Measurements from ENCODE around the gene SMAD4. TPM values are rescaled to one million over a fixed set of nuclear protein-coding genes. Genes with fewer than 3 reads are reported as not detected.
"Not testable (repeated sequence)": the region's sequence is repeated elsewhere in the genome, so short reads cannot be mapped to it uniquely, and the experiment has no call there.

SMAD4 gene
- total RNA-seq, 1 experiment from 2014 or later = 61.3 TPM

DNA sequence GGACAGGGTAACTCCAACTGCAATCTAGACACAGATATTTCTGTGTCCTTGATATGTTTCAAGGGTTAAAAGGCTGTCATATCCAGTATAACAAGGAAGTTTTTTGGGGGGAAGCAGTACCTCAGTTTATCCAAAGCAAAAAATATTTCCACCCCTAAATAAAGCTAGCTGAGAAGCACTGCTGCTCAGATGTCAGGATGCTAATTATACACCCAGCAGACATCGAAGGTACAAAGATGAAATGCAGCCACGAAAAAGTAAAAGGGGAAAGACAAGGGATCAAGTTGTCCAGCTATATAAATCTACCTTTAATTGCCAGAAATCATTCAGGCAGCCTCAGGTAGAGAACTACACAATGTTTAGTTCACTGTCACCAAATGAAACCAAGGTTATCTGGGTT, 36.0 kb upstream of the SMAD4 start:
- Histone ChIP-seq H3K9me3 (ENCODE audit: control insufficient read depth, insufficient read depth, low read depth, low read length) (no peaks in the 10 kb centered on the region), H3K27me3 (ENCODE audit: control insufficient read depth, insufficient read depth, low read length) (no peaks in the 10 kb centered on the region), H3K4me1 (ENCODE audit: control insufficient read depth, insufficient read depth, low read length) (no peaks in the 10 kb centered on the region), H3K36me3 (ENCODE audit: control insufficient read depth, insufficient read depth, low read length) (no peaks in the 10 kb centered on the region), H3K27ac (ENCODE audit: low read length) (no peak overlapping the region), H3K4me3 (ENCODE audit: low read depth in 2 of 2, low read length in 2 of 2) (no peak overlapping the region)
- ChIA-PET CTCF (no interaction called here), POLR2A (no interaction called here)
- no TSS peak for BruUV-seq (replicated peaks)
- no peak for DNase-seq (ENCODE audit: low read depth, low spot score)
- in situ Hi-C loops (cut with HindIII; ENCODE audit: low pct_unique_long_range_greater_than_20kb, low sequenced_read_pairs) (no loop called here), intact Hi-C loops (cut with micrococcal nuclease; ENCODE audit: unreplicated experiment) (no loop called here)
- no peak for ATAC-seq
- TF ChIP-seq POLR2AphosphoS5 (IDR thresholded peaks at IDR 0.05; ENCODE audit: low read depth, low read length) (no peak), TCF7L2 (IDR thresholded peaks at IDR 0.05; ENCODE audit: low read depth, low read length) (no peak), CTCF (IDR thresholded peaks at IDR 0.05) (no peak), REST (IDR thresholded peaks at IDR 0.05; ENCODE audit: insufficient read depth in 1 of 2, low read depth in 2 of 2, low read length in 1 of 2) (no peak), SIN3A (IDR thresholded peaks at IDR 0.05; ENCODE audit: borderline replicate concordance, insufficient read depth, low read depth, low read length) (no peak)

GRCh38 chr18:51003174-51003573, 26.8 kb upstream of the SMAD4 start:
- intact Hi-C loops (cut with micrococcal nuclease; ENCODE audit: unreplicated experiment); H3K4me1 ChIP-seq (ENCODE audit: control insufficient read depth, insufficient read depth, low read length); BruUV-seq (replicated peaks); H3K9me3 ChIP-seq (ENCODE audit: control insufficient read depth, insufficient read depth, low read depth, low read length); in situ Hi-C loops (cut with HindIII; ENCODE audit: low pct_unique_long_range_greater_than_20kb, low sequenced_read_pairs); POLR2A ChIA-PET; ATAC-seq; H3K36me3 ChIP-seq (ENCODE audit: control insufficient read depth, insufficient read depth, low read length); DNase-seq (ENCODE audit: low read depth, low spot score); H3K27me3 ChIP-seq (ENCODE audit: control insufficient read depth, insufficient read depth, low read length); H3K27ac ChIP-seq (ENCODE audit: low read length); CTCF ChIA-PET; H3K4me3 ChIP-seq (ENCODE audit: low read depth in 2 of 2, low read length in 2 of 2): not testable (repeated sequence)

DNA sequence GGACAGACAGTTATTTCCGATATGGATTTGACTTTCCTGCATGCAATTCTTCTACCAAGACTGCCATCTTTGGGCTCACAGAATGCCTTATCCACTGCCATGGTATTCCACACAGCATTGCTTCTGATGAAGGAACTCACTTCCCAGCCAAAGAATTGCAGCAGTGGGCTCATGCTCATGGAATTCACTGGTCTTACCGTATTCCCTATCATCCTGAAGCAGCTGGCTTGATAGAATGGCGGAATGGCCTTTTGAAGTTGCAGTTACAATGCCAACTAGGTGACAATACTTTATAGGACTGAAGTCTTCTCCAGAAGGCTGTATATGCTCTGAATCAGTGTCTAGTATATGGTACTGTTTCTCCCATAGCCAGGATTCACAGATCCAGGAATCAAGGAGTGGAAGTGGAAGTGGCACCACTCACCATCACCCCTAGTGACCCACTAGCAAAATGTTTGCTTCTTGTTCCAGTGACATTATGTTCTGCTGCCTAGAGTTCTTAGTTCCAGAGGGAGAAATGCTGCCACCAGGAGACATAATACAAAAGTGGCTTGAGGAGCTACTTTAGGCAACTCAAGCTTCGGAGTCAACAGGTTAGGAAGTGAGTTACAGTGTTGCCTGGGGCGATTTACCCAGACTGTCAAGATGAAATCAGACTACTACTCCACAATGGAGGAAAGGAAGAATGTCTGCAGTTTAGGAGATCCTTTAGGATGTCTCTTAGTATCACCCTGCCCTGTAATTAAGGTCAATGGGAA, 23.8 kb upstream of the SMAD4 start:
- BruUV-seq (replicated peaks) = no TSS peak
- POLR2A ChIA-PET = no interaction called here
- H3K27me3 ChIP-seq (ENCODE audit: control insufficient read depth, insufficient read depth, low read length) = no peaks in the 10 kb centered on the region; the same call in 1 of the 2 replicates
- H3K36me3 ChIP-seq (ENCODE audit: control insufficient read depth, insufficient read depth, low read length) = no peaks in the 10 kb centered on the region
- no peak for ATAC-seq
- in situ Hi-C loops (cut with HindIII; ENCODE audit: low pct_unique_long_range_greater_than_20kb, low sequenced_read_pairs) = no loop called here
- H3K27ac ChIP-seq (ENCODE audit: low read length) = no peak overlapping the region
- no peak for TF ChIP-seq POLR2AphosphoS5 (IDR thresholded peaks at IDR 0.05; ENCODE audit: low read depth, low read length)
- TF ChIP-seq REST (IDR thresholded peaks at IDR 0.05; ENCODE audit: insufficient read depth in 1 of 2, low read depth in 2 of 2, low read length in 1 of 2) = no peak
- TF ChIP-seq TCF7L2 (IDR thresholded peaks at IDR 0.05; ENCODE audit: low read depth, low read length) = no peak
- H3K4me3 ChIP-seq (ENCODE audit: low read depth in 2 of 2, low read length in 2 of 2) = no peak overlapping the region
- H3K4me1 ChIP-seq (ENCODE audit: control insufficient read depth, insufficient read depth, low read length) = no peaks in the 10 kb centered on the region
- no peak for DNase-seq (ENCODE audit: low read depth, low spot score)
- intact Hi-C loops (cut with micrococcal nuclease; ENCODE audit: unreplicated experiment) = no loop called here
- no peaks in the 10 kb centered on the region for H3K9me3 ChIP-seq (ENCODE audit: control insufficient read depth, insufficient read depth, low read depth, low read length)
- CTCF ChIA-PET = no interaction called here
